Ovary (tissue), 9 donors: ENCODE data around the gene SRRT. TPM values are rescaled to one million over a fixed set of nuclear protein-coding genes. Genes with fewer than 3 reads are reported as not detected.
A peak's percentile ranks its signal among the peaks of the same experiment; 100 is the strongest.

Source experiments
- DNase-seq, 5 donors: peaks; one replicate each; pipeline ENCODE4 v3.0.0-alpha.2; 2019 to 2020
- H3K27ac ChIP-seq, 2 donors: fragments of 200-600 bp; one replicate each; pipeline versions ENCODE4 v1.5.1 to v1.8.0; 2019 to 2022
- H3K27me3 ChIP-seq: fragments of 200-600 bp; one replicate; pipeline ENCODE4 v1.8.0; 2022
- H3K36me3 ChIP-seq: fragments of 200-600 bp; sonication (generic); one replicate; pipeline ENCODE4 v1.5.1; 2019
- H3K4me1 ChIP-seq: one replicate; pipeline ENCODE4 v1.8.1; 2013; ENCODE audit warnings: mild to moderate bottlenecking, moderate library complexity; ENCODE audit not compliant: insufficient read depth
- H3K4me3 ChIP-seq: fragments of 200-600 bp; sonication (generic); one replicate; pipeline ENCODE4 v1.5.1; 2017
- H3K9me3 ChIP-seq, 2 donors: fragments of 200-600 bp in 1 of 2; sonication (generic) in 1 of 2; one replicate each; pipeline versions ENCODE4 v1.5.1 to v1.8.1; 2013 to 2019; ENCODE audit warnings: mild to moderate bottlenecking in 1 of 2, moderate library complexity in 1 of 2
- CTCF ChIP-seq, 3 donors: fragments of 450-650 bp in 2 of 3; fragments of 200-600 bp in 1 of 3; IDR thresholded peaks; one replicate each; pipeline versions ENCODE4 v1.5.1 to v1.8.0; 2016 to 2022; ENCODE audit warnings: antibody characterized with exemption in 3 of 3, mild to moderate bottlenecking in 1 of 3
- EP300 ChIP-seq: sonication (generic); formaldehyde crosslinking; IDR thresholded peaks from one replicate; pipeline ENCODE4 v1.6.1; 2017; ENCODE audit warnings: antibody characterized with exemption
- POLR2A ChIP-seq: fragments of 450-650 bp; IDR thresholded peaks from one replicate; pipeline ENCODE4 v1.6.1; 2017; ENCODE audit warnings: antibody characterized with exemption, mild to moderate bottlenecking, moderate library complexity
- WGBS, 3 donors: extraction: QIAGEN DNeasy Blood & Tissue Kit in 1 of 3; methylation state at CpG; one replicate each; pipeline versions ENCODE4 v1.1.5 to v1.1.7; 2013 to 2017; 5-methylcytosine and 5-hydroxymethylcytosine counted together
- intact Hi-C, 4 donors: fragments of 100-400 bp; cut with DNase I; formaldehyde crosslinking; loops; one replicate each; pipeline versions ENCODE4 v1.11.0 to v1.15.1; 2022 to 2023
- polyA plus RNA-seq, 2 donors: library from polyadenylated mRNA; stranded (reverse); fragments of 200-250 nt in 1 of 2; fragments of 350-450 nt in 1 of 2; fragmentation: Illumina TruSeq in 1 of 2; extraction: RNeasy Lipid Tissue Mini Kit (QIAGEN cat#74804) in 1 of 2; gene quantifications; one replicate each; pipeline ENCODE4 v1.2.3, GENCODE V29; 2013 to 2014
- total RNA-seq, 7 donors: library from RNA; depleted of rRNA in 2 of 7; stranded (reverse); fragments of >200 nt in 2 of 7; fragmentation: NEBNext Ultra II Directional in 3 of 7; extraction: Animal tissue kit (Norgen Biotek cat#: 25700) in 3 of 7; gene quantifications; one replicate each; pipeline versions ENCODE4 v1.1.0 to v1.2.4, GENCODE V29; 2016 to 2023
- donor health status: DM: no; HTN: no; CAD: no; lungs with moderate emphysema.
- donor health status: DM: no; HTN: no; CAD: no.
- donor health status: Bipolar disorder and iron deficiency.
- donor health status: DM: yes; HTN: yes; CAD: no.
- donor health status: DM: no; HTN: no; CAD: no.
- donor health status: DM: yes; HTN: yes; CAD: no.

SRRT gene
- total and polyA plus RNA-seq, 9 donors = 45.8 to 191 (median 135) TPM

GRCh38 chr7:100865938-100866728 is 8.8 kb upstream of the SRRT start:
- Histone ChIP-seq H3K4me3 (peak overlapping the region; percentile 99), H3K4me1 (peaks cover 10% of the 10 kb centered on the region), H3K27me3 (no peaks in the 10 kb centered on the region), H3K27ac (peak overlapping the region; percentile 88 to 96), H3K9me3 (no peaks in the 10 kb centered on the region), H3K36me3 (no peaks in the 10 kb centered on the region)
- intact Hi-C loops = loop anchor here in 3 of 4 donors (10.0 kb wide), 2 partner anchors 161 to 391 kb away; partner anchors contain the start of genes TSC22D4 (in 2 of the 3) and POP7 (in 1 of the 3)
- TF ChIP-seq EP300 = no peak
- TF ChIP-seq POLR2A = no peak
- TF ChIP-seq CTCF (IDR thresholded peaks at IDR 0.05) = no peak
- DNase-seq = peak; percentile 63 to 86 (median 85)
- WGBS, 3 donors = 61 to 83% (median 73%) methylated on average over 28 to 46 of the region's 46 CpGs

GRCh38 chr7:100866729-100867039 is 8.2 kb upstream of the SRRT start:
- Histone ChIP-seq H3K4me3 (peak overlapping the region; percentile 99), H3K4me1 (peaks cover 10% of the 10 kb centered on the region), H3K36me3 (no peaks in the 10 kb centered on the region), H3K9me3 (no peaks in the 10 kb centered on the region), H3K27me3 (no peaks in the 10 kb centered on the region), H3K27ac (peak overlapping the region; percentile 88 to 96)
- no peak for TF ChIP-seq EP300
- WGBS, 3 donors = 24 to 38% (median 35%) methylated on average over 5 of the region's 5 CpGs
- peak in 2 of 5 donors; percentile 40 to 70 for DNase-seq
- intact Hi-C loops = loop anchor here in 3 of 4 donors (10.0 kb wide), 2 partner anchors 162 to 392 kb away; partner anchors contain the start of genes TSC22D4 (in 2 of the 3) and POP7 (in 1 of the 3)

- no peaks in the 10 kb centered on the region for H3K36me3 ChIP-seq
- intact Hi-C loops = loop anchor here in 3 of 4 donors (10.0 kb wide), 2 partner anchors 162 to 392 kb away; partner anchors contain the start of genes TSC22D4 (in 2 of the 3) and POP7 (in 1 of the 3)
These were observed 7.7 kb upstream of the SRRT start, which contains the start of gene TRIP6 for GRCh38 chr7:100867040-100867775. TRIP6 (plus strand) TSS chr7:100867387; CDS start chr7:100867498, 111 bp downstream.

GRCh38 chr7:100867776-100868485 is 7.0 kb upstream of the SRRT start:
- peak in 1 of 5 donors; percentile 51 for DNase-seq
- Histone ChIP-seq H3K4me3 (peak overlapping the region; percentile 99), H3K9me3 (no peaks in the 10 kb centered on the region), H3K27ac (peak overlapping the region; percentile 88 to 96), H3K4me1 (peaks cover 10% of the 10 kb centered on the region), H3K27me3 (no peaks in the 10 kb centered on the region), H3K36me3 (no peaks in the 10 kb centered on the region)
- TF ChIP-seq POLR2A (no peak), EP300 (no peak), CTCF (IDR thresholded peaks at IDR 0.05) (peak in 2 of 3 donors; percentile 4 to 8)
- intact Hi-C loops = loop anchor here in 3 of 4 donors (10.0 kb wide), 2 partner anchors 163 to 393 kb away; partner anchors contain the start of genes TSC22D4 (in 2 of the 3) and POP7 (in 1 of the 3)
- 2 to 4% (median 4%) methylated on average over 24 to 27 of the region's 27 CpGs for WGBS, 3 donors

More at GRCh38 chr7:100867040-100867775, 7.7 kb upstream of the SRRT start, which contains the start of gene TRIP6:
- 1 to 2% (median 1%) methylated on average over 42 of the region's 42 CpGs for WGBS, 3 donors
- TF ChIP-seq EP300 (no peak), POLR2A (peak; percentile 37), CTCF (IDR thresholded peaks at IDR 0.05) (peak in 1 of 3 donors; percentile 25)
- Histone ChIP-seq H3K4me3 (peak within 1 kb of the TSS; percentile 99), H3K27me3 (no peaks in the 10 kb centered on the region), H3K4me1 (peaks cover 10% of the 10 kb centered on the region), H3K27ac (peak within 1 kb of the TSS; percentile 88 to 96), H3K9me3 (no peaks in the 10 kb centered on the region)
- DNase-seq = peak; percentile 97 to 99 (median 98)
